MM.1S (cell line): ENCODE measurements around the gene AIRE.
"Not testable (repeated sequence)": the region's sequence is repeated elsewhere in the genome, so short reads cannot be mapped to it uniquely, and the experiment has no call there.

Experiments
- EZH2 ChIP-seq: fragments of 300-600 bp; sonication (generic); optimal IDR thresholded peaks from 2 replicates; pipeline ENCODE3; 2017; ENCODE audit warnings: low read depth, mild to moderate bottlenecking, antibody characterized with exemption, low read length, mixed read lengths
- EZH2phosphoT487 ChIP-seq: fragments of 300-600 bp; sonication (generic); IDR thresholded peaks from 2 replicates; pipeline ENCODE4 v1.6.1; 2018; ENCODE audit warnings: antibody characterized with exemption, low read length
- TF ChIP-seq, protein P1 (sequence below): fragments of 300-600 bp; sonication (generic); IDR thresholded peaks from 2 replicates; pipeline ENCODE4 v1.5.1; 2016; ENCODE audit warnings: antibody characterized with exemption, low read length, mixed read lengths

DNA sequence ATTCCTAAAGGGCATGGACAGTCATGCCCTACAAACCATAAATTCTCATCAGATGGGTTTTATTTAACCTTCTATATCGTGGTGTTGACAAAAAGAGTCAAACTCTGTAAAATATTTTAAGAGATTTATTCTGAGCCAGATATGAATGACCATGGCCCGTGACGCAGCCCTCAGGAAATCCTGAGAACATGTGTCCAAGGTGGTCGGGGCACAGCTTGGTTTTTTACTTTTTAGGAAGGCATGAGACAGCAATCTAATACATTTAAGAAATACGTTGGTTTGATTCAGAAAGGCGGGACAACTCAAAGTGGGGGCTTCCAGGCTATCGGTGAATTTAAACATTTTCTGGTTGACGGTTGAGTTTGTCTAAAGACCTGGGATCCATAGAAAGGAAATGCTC lies 57.3 kb downstream of the AIRE start:
- TF ChIP-seq, protein P1, sequence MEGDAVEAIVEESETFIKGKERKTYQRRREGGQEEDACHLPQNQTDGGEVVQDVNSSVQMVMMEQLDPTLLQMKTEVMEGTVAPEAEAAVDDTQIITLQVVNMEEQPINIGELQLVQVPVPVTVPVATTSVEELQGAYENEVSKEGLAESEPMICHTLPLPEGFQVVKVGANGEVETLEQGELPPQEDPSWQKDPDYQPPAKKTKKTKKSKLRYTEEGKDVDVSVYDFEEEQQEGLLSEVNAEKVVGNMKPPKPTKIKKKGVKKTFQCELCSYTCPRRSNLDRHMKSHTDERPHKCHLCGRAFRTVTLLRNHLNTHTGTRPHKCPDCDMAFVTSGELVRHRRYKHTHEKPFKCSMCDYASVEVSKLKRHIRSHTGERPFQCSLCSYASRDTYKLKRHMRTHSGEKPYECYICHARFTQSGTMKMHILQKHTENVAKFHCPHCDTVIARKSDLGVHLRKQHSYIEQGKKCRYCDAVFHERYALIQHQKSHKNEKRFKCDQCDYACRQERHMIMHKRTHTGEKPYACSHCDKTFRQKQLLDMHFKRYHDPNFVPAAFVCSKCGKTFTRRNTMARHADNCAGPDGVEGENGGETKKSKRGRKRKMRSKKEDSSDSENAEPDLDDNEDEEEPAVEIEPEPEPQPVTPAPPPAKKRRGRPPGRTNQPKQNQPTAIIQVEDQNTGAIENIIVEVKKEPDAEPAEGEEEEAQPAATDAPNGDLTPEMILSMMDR: not testable (repeated sequence)
- TF ChIP-seq EZH2, EZH2phosphoT487: not testable (repeated sequence)
